Psoas muscle (tissue), 8 donors: ENCODE measurements around the gene ATAD3A. TPM values are rescaled to one million over a fixed set of nuclear protein-coding genes. Genes with fewer than 3 reads are reported as not detected.

Source experiments
- ATAC-seq, 4 donors: fragments of 200-7000 bp; cut with Tn5 transposase; one replicate each; pipeline ENCODE4 v1.9.1; 2020; ENCODE audit warnings: moderate library complexity in 3 of 4, mild to moderate bottlenecking in 2 of 4
- DNase-seq, 2 donors: peaks; one replicate each; pipeline ENCODE4 v3.0.0-alpha.2; 2020
- H3K27ac ChIP-seq: fragments of 200-600 bp; one replicate; pipeline ENCODE4 v1.8.0; 2022
- H3K27me3 ChIP-seq, 3 donors: fragments of 200-600 bp in 1 of 3; one replicate each; pipeline versions ENCODE4 v1.6.1 to v1.8.0; 2013 to 2022; ENCODE audit warnings: low read length in 2 of 3, mild to moderate bottlenecking in 2 of 3, moderate library complexity in 1 of 3; ENCODE audit not compliant: insufficient read depth in 3 of 3
- H3K36me3 ChIP-seq, 2 donors: fragments of 200-600 bp in 1 of 2; one replicate each; pipeline versions ENCODE4 v1.6.1 to v1.8.0; 2013 to 2022; ENCODE audit warnings: low read depth in 1 of 2, mild to moderate bottlenecking in 1 of 2, moderate library complexity in 1 of 2; ENCODE audit not compliant: insufficient read depth in 1 of 2
- H3K4me1 ChIP-seq: fragments of 200-600 bp; one replicate; pipeline ENCODE4 v1.8.0; 2022
- H3K4me3 ChIP-seq: fragments of 200-600 bp; one replicate; pipeline ENCODE4 v1.8.0; 2022; ENCODE audit warnings: mild to moderate bottlenecking
- H3K9me3 ChIP-seq: fragments of 200-600 bp; one replicate; pipeline ENCODE4 v1.8.0; 2022
- WGBS, 3 donors: extraction: QIAGEN DNeasy Blood & Tissue Kit; methylation state at CpG; one replicate each; pipeline versions ENCODE4 v1.1.6 to v1.1.7; 2013; 5-methylcytosine and 5-hydroxymethylcytosine counted together
- intact Hi-C, 2 donors: fragments of 100-400 bp; cut with DNase I; formaldehyde crosslinking; loops; one replicate each; pipeline versions ENCODE4 v1.11.0 to v1.14.2; 2022
- polyA plus RNA-seq, 3 donors: library from polyadenylated mRNA; stranded (reverse); fragments of 200-250 nt; gene quantifications; one replicate each; pipeline ENCODE4 v1.2.3, GENCODE V29; 2013
- total RNA-seq, 4 donors: library from RNA; stranded (reverse); fragmentation: NEBNext Ultra II Directional in 2 of 4; extraction: Animal tissue kit (Norgen Biotek cat#: 25700) in 2 of 4; gene quantifications; one replicate each; pipeline versions ENCODE4 v1.2.1 to v1.2.4, GENCODE V29; 2021 to 2023
- TF ChIP-seq, protein P1 (sequence below): fragments of 200-600 bp; IDR thresholded peaks from one replicate; pipeline ENCODE4 v1.8.0; 2022; ENCODE audit warnings: antibody characterized with exemption
- donor health status: healthy with polysubstance abuse.
- donor health status: DM: no; HTN: no; CAD: no; lungs with moderate emphysema.
- donor health status: Bipolar disorder and iron deficiency.
- donor health status: healthy.
- donor health status: DM: yes; HTN: yes; CAD: no.
- donor health status: DM: no; HTN: no; CAD: no.
- donor health status: DM: no; HTN: no; CAD: no.
- donor health status: DM: yes; HTN: yes; CAD: no.

ATAD3A gene
- total and polyA plus RNA-seq, 7 donors, result 20.6 to 48.6 (median 33.5) TPM

GRCh38 chr1:1583347-1584010 lies 71.5 kb downstream of the ATAD3A start:
- no peaks in the 10 kb centered on the region for H3K9me3 ChIP-seq
- intact Hi-C loops, result no loop called here
- DNase-seq (no peak), ATAC-seq (no peak)
- no peak overlapping the region for H3K4me3 ChIP-seq
- TF ChIP-seq, protein P1, sequence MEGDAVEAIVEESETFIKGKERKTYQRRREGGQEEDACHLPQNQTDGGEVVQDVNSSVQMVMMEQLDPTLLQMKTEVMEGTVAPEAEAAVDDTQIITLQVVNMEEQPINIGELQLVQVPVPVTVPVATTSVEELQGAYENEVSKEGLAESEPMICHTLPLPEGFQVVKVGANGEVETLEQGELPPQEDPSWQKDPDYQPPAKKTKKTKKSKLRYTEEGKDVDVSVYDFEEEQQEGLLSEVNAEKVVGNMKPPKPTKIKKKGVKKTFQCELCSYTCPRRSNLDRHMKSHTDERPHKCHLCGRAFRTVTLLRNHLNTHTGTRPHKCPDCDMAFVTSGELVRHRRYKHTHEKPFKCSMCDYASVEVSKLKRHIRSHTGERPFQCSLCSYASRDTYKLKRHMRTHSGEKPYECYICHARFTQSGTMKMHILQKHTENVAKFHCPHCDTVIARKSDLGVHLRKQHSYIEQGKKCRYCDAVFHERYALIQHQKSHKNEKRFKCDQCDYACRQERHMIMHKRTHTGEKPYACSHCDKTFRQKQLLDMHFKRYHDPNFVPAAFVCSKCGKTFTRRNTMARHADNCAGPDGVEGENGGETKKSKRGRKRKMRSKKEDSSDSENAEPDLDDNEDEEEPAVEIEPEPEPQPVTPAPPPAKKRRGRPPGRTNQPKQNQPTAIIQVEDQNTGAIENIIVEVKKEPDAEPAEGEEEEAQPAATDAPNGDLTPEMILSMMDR, result no peak
- H3K27ac ChIP-seq, result no peak overlapping the region
- peaks cover 0 to 12% (median 2%) of the 10 kb centered on the region in 3 donors for H3K27me3 ChIP-seq
- 75 to 80% (median 77%) methylated on average over 23 of the region's 23 CpGs for WGBS, 3 donors
- H3K36me3 ChIP-seq, result no peaks in the 10 kb centered on the region
- H3K4me1 ChIP-seq, result no peaks in the 10 kb centered on the region

Other genes with a start within 250 kb of the ATAD3A start
- 10 to 100 TPM; 36.8 to 48.1 (median 42.4) TPM for gene UBE2J2, start 238.3 kb upstream of the ATAD3A start, total RNA-seq
- 10 to 100 TPM; 44.9 to 80.9 (median 62.3) TPM for gene UBE2J2, start 238.3 kb upstream of the ATAD3A start, polyA plus RNA-seq
- gene SCNN1D, start 231.7 kb upstream of the ATAD3A start, total RNA-seq, result 1 to 10 TPM; 1.4 to 3.5 (median 1.4) TPM
- 1 to 10 TPM in 2 of 3 donors, under 1 TPM in 1; 0.48 to 2.0 (median 1.6) TPM for gene SCNN1D, start 231.7 kb upstream of the ATAD3A start, polyA plus RNA-seq
- 10 to 100 TPM; 20.8 to 32.0 (median 26.3) TPM for gene ACAP3, start 204.2 kb upstream of the ATAD3A start, total RNA-seq
- 10 to 100 TPM; 14.7 to 23.7 (median 15.5) TPM for gene ACAP3, start 204.2 kb upstream of the ATAD3A start, polyA plus RNA-seq
- gene PUSL1, start 203.6 kb upstream of the ATAD3A start, total RNA-seq, result 1 to 10 TPM; 3.7 to 7.3 (median 5.8) TPM
- gene PUSL1, start 203.6 kb upstream of the ATAD3A start, polyA plus RNA-seq, result 1 to 10 TPM; 7.9 to 9.1 (median 9.0) TPM
- 10 to 100 TPM; 55.6 to 80.8 (median 64.0) TPM for gene INTS11, start 187.5 kb upstream of the ATAD3A start, total RNA-seq
- gene INTS11, start 187.5 kb upstream of the ATAD3A start, polyA plus RNA-seq, result 10 to 100 TPM; 71.2 to 72.7 (median 71.8) TPM
- gene CPTP, start 187.4 kb upstream of the ATAD3A start, total RNA-seq, result 10 to 100 TPM; 18.2 to 39.5 (median 23.8) TPM
- gene CPTP, start 187.4 kb upstream of the ATAD3A start, polyA plus RNA-seq, result 10 to 100 TPM; 31.3 to 38.1 (median 33.4) TPM
- gene TAS1R3, start 180.9 kb upstream of the ATAD3A start, total RNA-seq, result under 1 TPM in 3 of 4 donors, not detected in 1; 0.06 to 0.10 (median 0.06) TPM
- under 1 TPM; 0.08 to 0.25 (median 0.18) TPM for gene TAS1R3, start 180.9 kb upstream of the ATAD3A start, polyA plus RNA-seq
- 100 to 1,000 TPM; 162 to 215 (median 210) TPM for gene DVL1, start 162.7 kb upstream of the ATAD3A start, total RNA-seq
- gene DVL1, start 162.7 kb upstream of the ATAD3A start, polyA plus RNA-seq, result 100 to 1,000 TPM; 183 to 209 (median 206) TPM
- gene MXRA8, start 153.6 kb upstream of the ATAD3A start, total RNA-seq, result 10 to 100 TPM in 3 of 4 donors, 1 to 10 TPM in 1; 7.2 to 24.3 (median 13.5) TPM
- 10 to 100 TPM in 2 of 3 donors, 1 to 10 TPM in 1; 9.8 to 16.9 (median 10.1) TPM for gene MXRA8, start 153.6 kb upstream of the ATAD3A start, polyA plus RNA-seq
- gene AURKAIP1, start 137.0 kb upstream of the ATAD3A start, total RNA-seq, result 100 to 1,000 TPM; 180 to 194 (median 183) TPM
- gene AURKAIP1, start 137.0 kb upstream of the ATAD3A start, polyA plus RNA-seq, result 100 to 1,000 TPM; 306 to 534 (median 341) TPM
- gene CCNL2, start 112.8 kb upstream of the ATAD3A start, total RNA-seq, result 10 to 100 TPM; 40.2 to 71.8 (median 46.1) TPM
- 10 to 100 TPM; 50.1 to 59.3 (median 54.7) TPM for gene CCNL2, start 112.8 kb upstream of the ATAD3A start, polyA plus RNA-seq
- gene MRPL20, start 104.9 kb upstream of the ATAD3A start, total RNA-seq, result 100 to 1,000 TPM; 114 to 159 (median 143) TPM
- gene MRPL20, start 104.9 kb upstream of the ATAD3A start, polyA plus RNA-seq, result 100 to 1,000 TPM; 211 to 308 (median 255) TPM
- gene ANKRD65, start 90.9 kb upstream of the ATAD3A start, total RNA-seq, result 1 to 10 TPM in 3 of 4 donors, under 1 TPM in 1; 0.77 to 5.4 (median 3.0) TPM
- gene ANKRD65, start 90.9 kb upstream of the ATAD3A start, polyA plus RNA-seq, result 1 to 10 TPM; 1.1 to 2.9 (median 1.6) TPM
- 10 to 100 TPM in 3 of 4 donors, 1 to 10 TPM in 1; 4.5 to 25.3 (median 13.8) TPM for gene VWA1, start 76.5 kb upstream of the ATAD3A start, total RNA-seq
- gene VWA1, start 76.5 kb upstream of the ATAD3A start, polyA plus RNA-seq, result 1 to 10 TPM; 1.4 to 7.8 (median 4.1) TPM
- gene ATAD3C, start 62.5 kb upstream of the ATAD3A start, total RNA-seq, result under 1 TPM; 0.47 to 0.99 (median 0.61) TPM
- gene ATAD3C, start 62.5 kb upstream of the ATAD3A start, polyA plus RNA-seq, result under 1 TPM; 0.12 to 0.61 (median 0.13) TPM
- 10 to 100 TPM in 1 of 4 donors, 1 to 10 TPM in 3; 4.6 to 11.8 (median 9.0) TPM for gene ATAD3B, start 40.4 kb upstream of the ATAD3A start, total RNA-seq
- gene ATAD3B, start 40.4 kb upstream of the ATAD3A start, polyA plus RNA-seq, result 10 to 100 TPM in 2 of 3 donors, 1 to 10 TPM in 1; 9.6 to 19.4 (median 12.3) TPM
- gene TMEM240, start 28.5 kb downstream of the ATAD3A start, total RNA-seq, result 1 to 10 TPM in 3 of 4 donors, under 1 TPM in 1; 0.88 to 1.4 (median 1.2) TPM
- gene TMEM240, start 28.5 kb downstream of the ATAD3A start, polyA plus RNA-seq, result 1 to 10 TPM in 1 of 3 donors, under 1 TPM in 2; 0.55 to 1.8 (median 0.98) TPM
- gene SSU72, start 62.7 kb downstream of the ATAD3A start, total RNA-seq, result 100 to 1,000 TPM; 130 to 185 (median 167) TPM
- 100 to 1,000 TPM; 137 to 207 (median 192) TPM for gene SSU72, start 62.7 kb downstream of the ATAD3A start, polyA plus RNA-seq
- gene FNDC10, start 88.0 kb downstream of the ATAD3A start, total RNA-seq, result under 1 TPM in 3 of 4 donors, not detected in 1; 0.44 to 0.89 (median 0.82) TPM
- under 1 TPM; 0.15 to 0.96 (median 0.34) TPM for gene FNDC10, start 88.0 kb downstream of the ATAD3A start, polyA plus RNA-seq
- gene MIB2, start 103.3 kb downstream of the ATAD3A start, total RNA-seq, result 100 to 1,000 TPM in 1 of 4 donors, 10 to 100 TPM in 3; 66.5 to 106 (median 75.4) TPM
- gene MIB2, start 103.3 kb downstream of the ATAD3A start, polyA plus RNA-seq, result 10 to 100 TPM; 41.8 to 80.5 (median 78.7) TPM
- 1 to 10 TPM in 1 of 4 donors, under 1 TPM in 2, not detected in 1; 0.32 to 1.8 (median 0.64) TPM for gene MMP23B, start 120.0 kb downstream of the ATAD3A start, total RNA-seq
- gene MMP23B, start 120.0 kb downstream of the ATAD3A start, polyA plus RNA-seq, result under 1 TPM in 2 of 3 donors, not detected in 1; 0.25 to 0.29 TPM
- gene CDK11B, start 146.8 kb downstream of the ATAD3A start, total RNA-seq, result 10 to 100 TPM; 30.6 to 43.0 (median 36.4) TPM
- gene CDK11B, start 146.8 kb downstream of the ATAD3A start, polyA plus RNA-seq, result 10 to 100 TPM; 42.1 to 72.8 (median 55.2) TPM
- gene SLC35E2B, start 180.6 kb downstream of the ATAD3A start, total RNA-seq, result 10 to 100 TPM; 12.6 to 23.9 (median 14.9) TPM
- 10 to 100 TPM in 2 of 3 donors, 1 to 10 TPM in 1; 9.2 to 16.4 (median 11.5) TPM for gene SLC35E2B, start 180.6 kb downstream of the ATAD3A start, polyA plus RNA-seq
- gene CDK11A, start 212.2 kb downstream of the ATAD3A start, total RNA-seq, result 10 to 100 TPM; 15.9 to 36.6 (median 22.5) TPM
- gene CDK11A, start 212.2 kb downstream of the ATAD3A start, polyA plus RNA-seq, result 10 to 100 TPM; 16.8 to 29.8 (median 17.4) TPM